ENCODE measurements around the gene ERF. TPM values are rescaled to one million over a fixed set of nuclear protein-coding genes. Genes with fewer than 3 reads are reported as not detected.
A peak's percentile ranks its signal among the peaks of the same experiment; 100 is the strongest.

Gene ERF
- total RNA-seq, 1 experiment from 2014 or later, result 31.6 TPM

- DNase-seq (ENCODE audit: low read depth), result no peak
Measured at GRCh38 chr19:42242069-42242511, 12.8 kb downstream of the ERF start.

- no peak for DNase-seq (ENCODE audit: low read depth)
Measured at GRCh38 chr19:42241279-42241678, 13.6 kb downstream of the ERF start.

- DNase-seq (ENCODE audit: low read depth), result no peak
Measured at GRCh38 chr19:42239544-42240220, 15.2 kb downstream of the ERF start.

- no peak for DNase-seq (ENCODE audit: low read depth)
Measured at GRCh38 chr19:42235181-42235580, 19.7 kb downstream of the ERF start.

GRCh38 chr19:42234364-42234763, 20.6 kb downstream of the ERF start:
- DNase-seq (ENCODE audit: low read depth), result no peak

GRCh38 chr19:42233678-42234292, 21.1 kb downstream of the ERF start:
- no peak for DNase-seq (ENCODE audit: low read depth)

- DNase-seq (ENCODE audit: low read depth), result no peak
Measured at GRCh38 chr19:42233106-42233505, 21.8 kb downstream of the ERF start.

GRCh38 chr19:42232435-42232834, 22.5 kb downstream of the ERF start:
- no peak for DNase-seq (ENCODE audit: low read depth)

- no peak for DNase-seq (ENCODE audit: low read depth)
Measured at GRCh38 chr19:42230571-42230970, 24.4 kb downstream of the ERF start.

GRCh38 chr19:42229855-42230351, 25.0 kb downstream of the ERF start:
- no peak for DNase-seq (ENCODE audit: low read depth)

- no peak for DNase-seq (ENCODE audit: low read depth)
Measured at GRCh38 chr19:42229301-42229854, 25.6 kb downstream of the ERF start.

- DNase-seq (ENCODE audit: low read depth), result no peak
Measured at GRCh38 chr19:42228641-42229040, 26.3 kb downstream of the ERF start.

- no peak for DNase-seq (ENCODE audit: low read depth)
Measured at GRCh38 chr19:42226886-42227285, 28.0 kb downstream of the ERF start.

- DNase-seq (ENCODE audit: low read depth), result no peak
Measured at GRCh38 chr19:42225718-42226292, 29.1 kb downstream of the ERF start.

- no peak for DNase-seq (ENCODE audit: low read depth)
Measured at GRCh38 chr19:42224940-42225717, 29.8 kb downstream of the ERF start.

GRCh38 chr19:42220751-42221097, 34.2 kb downstream of the ERF start:
- no peak for DNase-seq (ENCODE audit: low read depth)

- DNase-seq (ENCODE audit: low read depth), result peak; percentile 96
Measured at GRCh38 chr19:42219812-42220750, 34.8 kb downstream of the ERF start, which contains the start of gene ZNF526. Gene ZNF526, plus strand, starts transcription at chr19:42220312. Its CDS starts 4,092 bp downstream, at chr19:42224404.

GRCh38 chr19:42217520-42218437, 37.1 kb downstream of the ERF start, which contains the start of gene DEDD2:
Gene DEDD2, minus strand, starts transcription at chr19:42217677. Its CDS starts 670 bp downstream, at chr19:42217007.
- DNase-seq (ENCODE audit: low read depth), result peak; percentile 97

All from RPMI7951 (cell line).